ENCODE data around the gene CD74. TPM values are rescaled to one million over a fixed set of nuclear protein-coding genes. Genes with fewer than 3 reads are reported as not detected.
A peak's percentile ranks its signal among the peaks of the same experiment; 100 is the strongest.

Gene CD74
- total RNA-seq, 3 donors from 2014 or later (not counting 1 experiment from before 2014, with no cell fraction given) = 550 to 913 (median 748) TPM

GRCh38 chr5:150401376-150402228 is 11.1 kb downstream of the CD74 start:
- no peaks in the 10 kb centered on the region for H3K27me3 ChIP-seq (ENCODE audit: control insufficient read depth, insufficient read depth, low read length)
- no peak for TF ChIP-seq CTCF (IDR thresholded peaks at IDR 0.05)
- Mint-ChIP-seq H3K27ac (peak overlapping the region; percentile 74 to 84), H3K9me3 (no peaks in the 10 kb centered on the region), H3K27me3 (ENCODE audit: low read depth in 2 of 2) (no peaks in the 10 kb centered on the region), H3K4me3 (peak overlapping the region; percentile 60), H3K4me1 (peaks cover 16 to 21% of the 10 kb centered on the region in 2 donors), H3K36me3 (no peaks in the 10 kb centered on the region)
- 83% methylated on average over 11 of the region's 11 CpGs for WGBS (ENCODE audit: insufficient coverage)
- H3K36me3 ChIP-seq (ENCODE audit: control insufficient read depth, insufficient read depth, low read length) = peaks cover 87% of the 10 kb centered on the region
- H3K27ac ChIP-seq (ENCODE audit: low read length) = no peak overlapping the region
- no peak overlapping the region for H3K4me3 ChIP-seq (ENCODE audit: low read length)
- no peak for ATAC-seq
- peaks cover 8% of the 10 kb centered on the region for H3K4me1 ChIP-seq (ENCODE audit: control insufficient read depth, insufficient read depth, low read length)
- DNase-seq = peak in 1 of 2 donors; percentile 19
- H3K9me3 ChIP-seq (ENCODE audit: control insufficient read depth, insufficient read depth, low read length) = no peaks in the 10 kb centered on the region
- intact Hi-C loops (cut with micrococcal nuclease) = no loop called here

GRCh38 chr5:150401076-150401375 is 11.7 kb downstream of the CD74 start:
- H3K27ac ChIP-seq (ENCODE audit: low read length) = no peak overlapping the region
- ATAC-seq (no peak), DNase-seq (peak in 1 of 2 donors; percentile 26)
- H3K9me3 Mint-ChIP-seq = no peaks in the 10 kb centered on the region
- H3K27me3 ChIP-seq (ENCODE audit: control insufficient read depth, insufficient read depth, low read length) = no peaks in the 10 kb centered on the region
- H3K36me3 Mint-ChIP-seq = no peaks in the 10 kb centered on the region
- H3K27me3 Mint-ChIP-seq (ENCODE audit: low read depth in 2 of 2) = no peaks in the 10 kb centered on the region
- TF ChIP-seq CTCF (IDR thresholded peaks at IDR 0.05) = no peak
- no peak overlapping the region for H3K4me3 ChIP-seq (ENCODE audit: low read length)
- intact Hi-C loops (cut with micrococcal nuclease) = no loop called here
- peaks cover 6% of the 10 kb centered on the region for H3K4me1 ChIP-seq (ENCODE audit: control insufficient read depth, insufficient read depth, low read length)
- H3K36me3 ChIP-seq (ENCODE audit: control insufficient read depth, insufficient read depth, low read length) = peaks cover 87% of the 10 kb centered on the region
- WGBS (ENCODE audit: insufficient coverage) = 24% methylated on average over 1 of the region's 3 CpGs
- H3K4me3 Mint-ChIP-seq = peak overlapping the region; percentile 60
- H3K27ac Mint-ChIP-seq = peak overlapping the region; percentile 74 to 84
- peaks cover 13 to 21% of the 10 kb centered on the region in 2 donors for H3K4me1 Mint-ChIP-seq
- H3K9me3 ChIP-seq (ENCODE audit: control insufficient read depth, insufficient read depth, low read length) = no peaks in the 10 kb centered on the region

GRCh38 chr5:150400316-150401075 is 12.2 kb downstream of the CD74 start:
- no peaks in the 10 kb centered on the region for H3K27me3 Mint-ChIP-seq (ENCODE audit: low read depth in 2 of 2)
- Histone ChIP-seq H3K27me3 (ENCODE audit: control insufficient read depth, insufficient read depth, low read length) (no peaks in the 10 kb centered on the region), H3K9me3 (ENCODE audit: control insufficient read depth, insufficient read depth, low read length) (no peaks in the 10 kb centered on the region), H3K36me3 (ENCODE audit: control insufficient read depth, insufficient read depth, low read length) (peaks cover 87% of the 10 kb centered on the region), H3K27ac (ENCODE audit: low read length) (peak overlapping the region; percentile 5), H3K4me3 (ENCODE audit: low read length) (no peak overlapping the region), H3K4me1 (ENCODE audit: control insufficient read depth, insufficient read depth, low read length) (peaks cover 6% of the 10 kb centered on the region)
- intact Hi-C loops (cut with micrococcal nuclease) = no loop called here
- DNase-seq (no peak), ATAC-seq (no peak)
- H3K4me3 Mint-ChIP-seq = no peak overlapping the region
- peaks cover 11 to 20% of the 10 kb centered on the region in 2 donors for H3K4me1 Mint-ChIP-seq
- H3K36me3 Mint-ChIP-seq = no peaks in the 10 kb centered on the region
- TF ChIP-seq CTCF (IDR thresholded peaks at IDR 0.05) = no peak
- H3K9me3 Mint-ChIP-seq = no peaks in the 10 kb centered on the region
- H3K27ac Mint-ChIP-seq = peak overlapping the region; percentile 74 to 84
- WGBS (ENCODE audit: insufficient coverage) = 85% methylated on average over 12 of the region's 12 CpGs
